ENCODE results near the gene FMO2.
"Not testable (repeated sequence)": the region's sequence is repeated elsewhere in the genome, so short reads cannot be mapped to it uniquely, and the experiment has no call there.

FMO2 gene

DNA sequence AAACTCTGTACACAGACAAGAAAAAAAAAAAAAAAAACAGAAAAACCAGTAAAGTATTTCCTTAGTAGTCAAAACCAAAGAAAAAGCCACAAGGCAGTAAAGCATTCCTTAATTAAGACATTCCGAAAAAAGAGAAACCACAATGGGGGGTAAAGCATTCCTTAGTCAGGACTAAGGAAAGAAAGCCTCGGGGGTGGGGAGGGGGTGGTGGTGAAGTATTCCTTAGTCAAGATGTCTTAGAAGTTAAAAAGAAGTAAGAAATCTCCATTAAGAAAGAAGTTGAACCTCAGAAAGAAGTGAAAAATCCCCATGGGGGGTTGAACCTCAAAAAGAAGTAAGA lies 35.0 kb downstream of the FMO2 start:
- no peak for DNase-seq

DNA sequence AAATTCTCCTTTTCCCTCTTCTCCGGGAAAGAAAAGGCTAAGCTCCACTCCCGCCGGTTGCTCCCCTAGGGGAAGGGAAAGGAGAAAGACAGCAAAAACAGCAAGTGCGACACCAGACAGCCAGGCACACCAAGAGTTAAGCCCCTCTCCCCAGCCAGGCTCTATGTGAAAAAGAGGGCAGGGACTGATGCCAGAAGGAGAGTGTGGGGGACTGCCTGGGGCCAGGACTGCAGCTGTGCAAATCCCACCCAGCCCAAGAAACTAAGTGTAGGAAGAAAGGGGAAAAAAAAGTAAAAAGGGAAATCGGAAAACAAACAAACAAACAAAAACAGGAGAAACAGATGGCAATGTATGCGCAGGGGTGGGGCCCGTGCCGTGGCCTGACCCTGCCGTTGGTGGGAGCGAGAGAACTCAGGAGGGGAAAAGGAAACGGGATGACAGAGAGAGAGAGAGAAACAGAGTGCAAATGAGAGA lies 35.5 kb downstream of the FMO2 start:
- DNase-seq = peak in 3 of 14 donors; percentile 4 to 29 (median 13)

DNA sequence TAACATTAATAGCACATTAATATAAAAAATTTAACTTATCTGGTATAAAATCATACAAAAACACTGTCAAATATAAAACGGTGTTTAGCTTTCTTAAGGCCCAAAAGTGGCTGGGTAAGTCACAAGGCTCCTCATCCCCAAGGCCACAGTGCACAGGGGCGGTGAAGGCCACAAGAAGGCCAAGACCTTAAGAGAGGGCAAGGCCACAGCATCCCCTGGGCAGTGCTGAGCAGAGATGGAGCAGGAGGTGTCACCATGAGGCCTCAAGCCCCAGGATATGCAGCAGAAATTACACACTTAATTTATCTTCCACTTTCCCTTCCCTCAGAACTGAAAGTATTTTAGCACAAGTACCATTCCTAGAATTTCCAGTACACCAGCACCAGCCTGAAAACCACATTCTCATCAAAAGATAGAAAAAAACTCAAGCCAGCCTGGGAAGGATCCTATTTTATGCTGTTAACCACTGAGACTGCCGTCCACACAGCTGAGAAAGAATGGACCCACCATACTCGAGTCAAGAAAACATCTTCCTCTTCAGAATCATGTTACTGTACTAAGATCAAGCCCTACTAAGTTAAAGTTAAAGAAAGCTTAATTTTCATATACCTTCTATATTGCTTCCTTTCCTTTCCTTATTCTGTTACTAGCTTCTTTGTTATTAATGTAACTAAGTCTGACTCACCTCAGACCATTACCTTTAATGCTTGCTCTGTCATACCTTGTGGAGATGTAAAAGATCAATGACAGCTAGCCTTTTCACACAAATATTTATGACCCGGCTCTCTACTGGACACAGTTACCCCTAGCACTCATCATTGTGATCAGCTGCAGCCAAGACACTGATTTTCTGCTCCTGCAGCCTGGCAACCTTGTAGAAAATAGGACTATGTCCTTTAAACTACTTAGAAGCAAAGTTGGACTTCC lies 36.8 kb downstream of the FMO2 start:
- DNase-seq = no peak

DNA sequence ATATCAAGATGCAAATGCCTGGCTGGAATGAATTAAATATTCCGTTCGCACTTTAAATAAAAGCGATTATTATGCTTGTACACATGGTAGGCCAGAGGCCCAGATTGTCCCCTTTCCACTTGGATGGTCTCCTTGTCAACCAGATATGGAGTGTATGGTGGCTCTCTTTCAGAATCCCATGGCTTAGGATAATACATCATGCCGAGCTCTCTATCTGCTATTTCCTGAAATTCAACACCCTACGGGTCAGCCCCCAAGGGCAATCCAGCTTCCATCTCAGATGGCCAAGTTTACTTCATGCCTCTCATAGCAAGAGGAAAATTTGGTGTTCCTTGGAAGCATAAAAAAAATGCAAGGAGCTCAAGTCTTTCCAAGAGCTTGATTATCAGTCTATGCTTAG lies 37.8 kb downstream of the FMO2 start:
- no peak for DNase-seq

GRCh38 chr1:171224257-171224656 lies 39.2 kb downstream of the FMO2 start:
- DNase-seq = not testable (repeated sequence)

- peak in 2 of 14 donors; percentile 9 to 14 for DNase-seq
Observed at GRCh38 chr1:171226747-171227370, 41.8 kb downstream of the FMO2 start.

GRCh38 chr1:171231326-171231725 lies 46.2 kb downstream of the FMO2 start:
- no peak for DNase-seq

- DNase-seq = no peak
Observed at GRCh38 chr1:171233183-171233582, 48.1 kb downstream of the FMO2 start.

DNA sequence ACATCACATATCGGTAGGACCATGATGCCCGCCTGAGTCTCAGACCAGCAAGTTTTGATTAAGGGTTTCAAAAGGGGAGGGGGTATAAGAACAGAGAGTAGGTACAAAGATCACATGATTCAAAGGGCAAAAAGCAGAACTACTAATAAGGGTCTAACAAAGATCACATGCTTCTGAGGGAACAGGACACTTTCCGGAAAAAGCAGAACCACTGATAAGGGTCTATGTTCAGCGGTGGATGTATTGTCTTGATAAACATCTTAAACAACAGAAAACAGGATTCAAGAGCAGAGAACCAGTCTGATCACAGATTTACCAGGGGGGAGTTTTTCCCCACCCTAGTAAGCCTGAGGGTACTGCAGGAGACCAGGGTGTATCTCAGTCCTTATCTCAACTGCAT lies 51.1 kb downstream of the FMO2 start:
- not testable (repeated sequence) for DNase-seq

GRCh38 chr1:171243878-171244277 lies 58.8 kb downstream of the FMO2 start:
- no peak for DNase-seq

DNA sequence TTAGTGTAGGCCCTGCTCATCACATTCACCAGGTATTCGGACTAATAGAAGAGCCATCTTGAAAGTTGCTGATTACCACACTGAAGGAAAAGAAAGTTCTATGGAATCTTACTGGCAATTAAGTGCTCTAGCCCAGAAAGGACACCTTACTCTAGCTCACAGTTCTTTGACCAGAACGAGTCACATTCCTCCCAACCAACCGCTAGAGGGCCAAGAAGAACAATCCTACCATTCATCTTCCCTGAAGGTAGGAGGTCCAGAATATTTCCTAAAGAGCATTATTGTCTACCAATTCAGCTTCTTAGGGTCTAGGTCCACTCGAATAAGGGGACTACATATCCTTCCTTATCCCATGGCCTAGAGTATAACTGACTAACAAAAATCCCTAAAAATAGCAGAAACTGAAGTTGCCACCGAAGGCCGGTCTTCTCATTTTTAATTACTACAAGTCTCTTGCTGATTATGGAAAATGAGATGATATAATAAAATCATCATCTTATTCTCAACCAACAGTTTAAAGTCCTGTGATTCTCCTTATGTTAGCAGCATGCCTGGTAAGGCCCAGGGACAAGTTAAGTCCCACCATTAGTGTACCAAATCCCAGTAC lies 60.5 kb downstream of the FMO2 start:
- DNase-seq = peak in 2 of 14 donors; percentile 6 to 7

GRCh38 chr1:171247501-171247900 lies 62.4 kb downstream of the FMO2 start:
- DNase-seq = no peak

- no peak for DNase-seq
Observed at GRCh38 chr1:171248302-171248701, 63.2 kb downstream of the FMO2 start, which contains the start of gene FMO1. Gene FMO1 (plus strand): TSS chr1:171248494. CDS start chr1:171258088, 9,594 bp downstream.

DNA sequence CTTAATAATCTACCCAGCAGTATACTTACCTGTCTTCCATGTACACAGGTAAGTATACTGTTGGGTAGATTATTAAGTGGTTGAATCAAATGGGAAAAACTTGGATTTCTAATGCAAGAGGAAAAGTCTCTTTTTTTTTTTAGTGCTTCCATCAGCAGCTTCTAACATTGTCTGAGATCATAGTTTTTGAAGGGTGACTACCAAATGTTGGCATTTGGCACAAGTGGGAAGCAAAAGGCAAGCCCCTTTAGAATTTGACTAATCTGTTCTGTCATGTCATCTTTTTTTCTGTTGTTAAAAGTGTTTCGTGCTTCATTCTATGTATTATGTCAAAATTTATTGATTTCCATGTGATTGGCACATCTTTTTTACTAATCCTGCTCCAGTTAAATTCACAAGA lies 63.7 kb downstream of the FMO2 start:
- DNase-seq = no peak

- no peak for DNase-seq
Observed at GRCh38 chr1:171250263-171250662, 65.2 kb downstream of the FMO2 start.

- DNase-seq = peak in 2 of 14 donors; percentile 2 to 4
Observed at GRCh38 chr1:171251042-171251951, 66.2 kb downstream of the FMO2 start.

- DNase-seq = no peak
Observed at GRCh38 chr1:171251952-171252300, 66.8 kb downstream of the FMO2 start.

GRCh38 chr1:171252482-171252881 lies 67.4 kb downstream of the FMO2 start:
- DNase-seq = peak in 1 of 14 donors; percentile 0

- no peak for DNase-seq
Observed at GRCh38 chr1:171254859-171255258, 69.8 kb downstream of the FMO2 start.

DNA sequence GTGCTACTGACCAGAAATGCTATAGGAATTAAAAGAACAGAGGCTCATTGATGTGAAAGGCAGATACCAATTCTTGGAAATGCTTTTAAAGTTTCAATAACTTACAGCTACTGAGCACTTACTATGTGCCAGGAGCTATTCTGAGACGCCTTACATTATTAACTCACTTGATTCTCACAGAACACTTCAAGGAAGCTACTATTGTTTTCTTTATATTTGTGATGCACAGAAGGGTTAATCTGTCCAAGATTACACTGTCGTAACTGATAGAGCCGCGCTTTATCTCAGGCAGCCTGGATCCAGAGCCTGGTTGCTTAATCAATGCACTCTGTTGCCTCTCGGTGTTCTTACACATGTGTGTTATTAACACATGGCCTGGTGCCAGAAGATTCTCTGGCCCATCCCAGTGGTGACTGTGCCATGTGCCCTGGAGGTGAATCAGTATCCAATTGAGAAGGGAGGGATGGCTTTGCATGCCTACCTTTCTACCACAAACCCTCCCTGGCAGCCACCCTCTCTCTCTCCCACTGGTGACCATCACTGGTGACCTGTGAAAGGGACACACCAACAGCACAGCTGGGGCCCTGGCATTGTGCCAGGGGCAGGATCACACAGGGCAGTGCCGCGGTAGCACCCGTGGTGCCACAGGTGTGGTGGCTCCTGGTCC lies 72.0 kb downstream of the FMO2 start:
- DNase-seq = no peak

GRCh38 chr1:171257607-171258076 lies 72.5 kb downstream of the FMO2 start:
- no peak for DNase-seq

DNA sequence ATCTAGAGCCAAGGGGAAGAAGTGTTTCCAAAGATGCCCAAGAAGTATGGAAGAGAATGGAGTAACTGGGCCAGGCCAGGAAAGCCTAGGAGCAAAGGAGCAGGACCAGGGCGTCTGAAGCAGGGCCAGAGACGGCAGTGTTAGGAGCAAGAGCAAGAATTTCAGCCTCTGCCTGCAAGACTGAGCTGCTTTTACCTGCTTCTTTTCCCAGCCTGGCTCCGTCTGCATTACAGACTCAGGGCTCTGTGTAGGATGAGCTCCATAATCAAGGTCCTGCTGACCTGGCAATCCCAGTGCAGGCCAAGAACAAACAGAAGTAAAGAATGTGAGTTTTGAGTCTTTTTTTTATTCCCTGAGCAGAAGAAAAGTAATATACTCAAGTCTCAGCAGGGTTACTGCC lies 73.3 kb downstream of the FMO2 start:
- DNase-seq = no peak

Measured in C1 segment of cervical spinal cord (tissue), 14 donors.